Stimulated activated CD8-positive, alpha-beta memory T cell treated with anti-CD3 and anti-CD28 coated beads, Interleukin-15, amount 100 ng/mL, for 4 hours (primary cell): ENCODE measurements around the gene FIGN.

Source experiments
- DNase-seq, 2 donors: peaks; one replicate each; pipeline ENCODE4 v3.0.0-alpha.2; 2020; ENCODE audit warnings: low read depth in 2 of 2

The FIGN gene

DNA sequence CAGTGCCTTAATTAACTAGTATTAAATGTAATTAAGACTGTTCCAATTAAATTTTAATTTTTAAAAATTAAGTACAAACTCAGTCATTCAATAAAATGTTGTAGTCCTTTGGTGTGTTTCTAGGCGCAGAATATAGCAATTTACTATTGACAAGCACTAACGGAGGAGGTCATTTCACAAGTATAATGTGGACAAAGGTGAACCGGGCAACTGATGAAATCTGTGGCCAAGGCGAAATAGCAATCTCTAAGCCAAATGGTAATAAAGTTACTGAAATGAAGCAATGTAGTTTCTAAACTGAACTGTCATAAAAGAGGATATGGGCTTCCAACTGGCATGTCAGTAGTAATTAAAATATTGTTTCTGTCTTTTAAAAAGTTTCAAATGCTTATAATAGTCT is 27.5 kb downstream of the FIGN start:
- no peak for DNase-seq

- no peak for DNase-seq
Measured at GRCh38 chr2:163703386-163703785, 32.4 kb downstream of the FIGN start.

DNA sequence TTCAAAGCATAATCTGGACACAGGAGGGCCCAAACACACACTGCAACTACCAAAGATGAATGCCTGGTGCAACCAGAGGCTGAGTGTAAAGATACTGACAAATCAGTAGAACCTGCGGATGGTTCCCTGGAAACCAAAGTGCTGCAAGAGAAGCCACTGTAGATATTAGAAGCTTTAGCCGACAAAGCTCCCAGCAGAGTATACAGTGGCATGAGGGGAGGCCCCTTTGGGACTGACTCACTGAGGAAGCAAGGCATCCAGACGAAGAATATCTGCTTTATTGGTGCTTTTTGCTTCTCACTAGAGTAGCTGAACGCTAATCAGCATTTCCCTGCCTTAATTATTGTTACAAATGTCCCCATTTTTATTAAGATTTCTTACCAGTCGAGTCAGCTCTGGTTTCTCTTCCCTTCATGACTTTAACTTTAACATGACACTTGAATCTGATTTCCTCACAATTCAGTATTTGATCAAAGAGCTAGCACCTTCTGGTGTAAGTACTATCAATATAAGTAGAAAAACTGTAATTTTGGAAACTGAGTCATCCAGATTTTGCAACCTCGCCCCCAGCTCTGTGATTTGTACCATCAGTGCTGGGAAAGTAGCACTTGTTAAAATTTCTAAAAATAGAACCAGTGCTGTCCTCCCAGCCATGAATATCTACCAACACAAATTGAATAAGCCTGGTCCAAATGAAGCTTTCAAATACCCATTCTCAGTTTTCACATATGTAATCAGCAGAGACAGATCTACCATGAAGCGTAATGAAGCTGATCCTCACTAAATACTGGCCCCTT is 34.2 kb downstream of the FIGN start:
- DNase-seq, result no peak

DNA sequence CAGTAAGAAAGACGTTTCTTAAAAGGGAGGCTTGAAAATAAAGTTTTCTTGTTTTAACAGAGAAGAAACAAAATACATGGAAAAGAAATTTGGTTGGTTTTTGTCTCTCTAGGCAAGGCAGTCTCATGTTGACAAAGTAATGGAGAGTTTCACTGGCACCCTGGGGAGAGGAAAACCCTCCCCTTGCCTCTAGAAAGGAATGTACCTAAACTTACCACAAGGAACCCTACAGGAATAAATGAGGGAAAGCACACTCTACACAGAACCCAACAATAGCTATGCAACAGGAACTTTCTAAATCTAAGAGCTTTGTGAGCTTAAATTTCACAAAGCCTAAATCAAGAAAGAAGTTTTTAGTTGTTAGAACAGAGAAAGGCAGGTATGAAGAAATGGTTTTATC is 37.0 kb downstream of the FIGN start:
- no peak for DNase-seq

GRCh38 chr2:163697846-163698637 is 37.8 kb downstream of the FIGN start:
- DNase-seq, result no peak

DNA sequence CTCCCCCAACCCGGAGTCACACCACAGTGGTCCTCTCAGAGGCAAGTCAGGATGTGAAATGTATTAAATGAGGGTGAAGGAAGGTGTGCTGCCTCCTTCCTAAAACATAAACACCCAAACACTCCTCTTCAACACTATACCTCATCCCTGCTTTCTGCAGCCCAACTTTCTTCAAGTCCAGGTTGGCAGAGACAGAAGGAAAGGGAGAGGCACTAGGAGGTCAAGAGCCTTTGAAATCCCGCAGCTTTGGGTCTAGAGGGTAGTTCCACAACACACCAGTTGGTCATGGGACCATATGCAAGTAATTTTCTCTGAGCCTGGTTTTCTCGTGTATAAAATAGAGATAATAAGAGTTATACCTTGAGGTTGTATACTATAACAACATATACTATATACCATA is 38.4 kb downstream of the FIGN start:
- no peak for DNase-seq

- DNase-seq, result no peak
Measured at GRCh38 chr2:163693484-163693883, 42.3 kb downstream of the FIGN start.

DNA sequence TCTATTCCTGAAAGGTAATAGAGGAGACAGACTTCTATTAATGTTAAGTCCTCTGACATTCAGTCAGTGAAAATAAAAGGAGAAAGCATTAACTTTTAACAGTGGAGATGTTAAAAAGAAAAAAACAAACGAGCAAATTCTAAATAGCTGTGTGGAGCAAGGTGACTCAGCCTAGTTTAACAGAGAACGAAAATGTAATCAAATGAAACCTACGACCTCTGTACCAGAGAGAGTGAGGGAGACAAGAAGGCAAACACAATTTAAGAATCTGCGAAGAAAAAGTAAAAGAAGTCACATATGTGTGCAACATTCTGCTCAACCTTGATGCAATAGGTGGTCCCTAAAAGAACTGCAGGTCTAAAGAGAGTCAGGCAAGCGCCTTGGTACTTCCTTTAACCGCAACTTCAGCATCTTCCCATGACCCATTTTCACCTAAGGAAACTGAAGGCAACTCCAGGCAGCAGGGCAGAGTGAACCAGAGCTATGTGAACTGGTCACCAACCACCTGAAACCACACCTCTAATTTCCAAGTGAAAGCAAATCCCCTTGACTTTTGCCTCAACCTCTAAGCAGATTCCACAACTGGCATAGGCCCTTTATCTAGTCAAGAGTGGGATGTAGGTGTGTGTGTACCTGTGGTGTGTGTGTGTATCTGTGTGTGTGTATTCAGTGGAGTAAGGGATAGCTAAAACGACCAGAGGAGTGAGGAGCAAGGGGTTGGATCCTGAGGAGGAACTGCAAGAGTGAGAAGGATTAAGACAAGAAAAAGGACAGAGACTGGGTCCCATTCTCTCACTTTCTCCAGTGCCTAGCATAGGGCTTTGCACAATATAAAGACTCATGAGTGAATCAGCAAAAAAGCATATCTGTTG is 43.0 kb downstream of the FIGN start:
- no peak for DNase-seq

DNA sequence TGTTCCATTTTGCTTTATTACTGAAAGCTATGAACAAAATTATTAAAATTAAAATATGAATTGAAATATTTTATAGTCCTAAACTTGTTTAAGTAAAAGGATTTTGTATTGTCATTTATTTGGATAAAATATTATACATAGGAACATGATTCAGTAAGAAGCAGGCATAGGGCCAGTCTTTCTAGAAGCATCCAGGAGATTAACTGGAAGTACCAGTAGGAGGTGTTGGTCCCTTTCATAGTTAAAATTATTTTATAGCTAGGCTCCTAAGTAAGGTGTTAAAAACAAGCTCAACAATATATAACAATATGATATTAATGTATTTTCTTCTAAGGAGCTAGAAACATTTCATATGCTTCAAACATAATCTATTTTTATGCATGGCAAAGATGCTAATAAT is 43.7 kb downstream of the FIGN start:
- DNase-seq, result no peak

DNA sequence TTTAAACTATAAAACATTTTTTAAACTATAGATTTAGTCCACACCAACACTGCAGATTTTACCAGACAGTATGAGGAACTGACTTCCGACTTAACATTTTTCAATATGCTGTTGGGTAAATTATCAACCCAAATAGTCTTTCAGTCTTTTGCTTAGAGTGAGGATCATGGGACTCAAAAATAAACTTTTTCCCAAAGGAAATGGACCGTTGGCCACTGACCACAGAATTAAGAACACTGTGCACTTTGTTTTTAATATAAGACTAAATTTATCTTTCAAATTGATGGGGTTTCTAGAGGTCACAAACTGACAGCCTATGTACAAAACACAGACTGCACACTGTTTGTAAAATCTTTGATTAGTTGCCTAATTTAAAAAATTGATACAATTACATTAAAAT is 44.9 kb downstream of the FIGN start:
- DNase-seq, result no peak

DNA sequence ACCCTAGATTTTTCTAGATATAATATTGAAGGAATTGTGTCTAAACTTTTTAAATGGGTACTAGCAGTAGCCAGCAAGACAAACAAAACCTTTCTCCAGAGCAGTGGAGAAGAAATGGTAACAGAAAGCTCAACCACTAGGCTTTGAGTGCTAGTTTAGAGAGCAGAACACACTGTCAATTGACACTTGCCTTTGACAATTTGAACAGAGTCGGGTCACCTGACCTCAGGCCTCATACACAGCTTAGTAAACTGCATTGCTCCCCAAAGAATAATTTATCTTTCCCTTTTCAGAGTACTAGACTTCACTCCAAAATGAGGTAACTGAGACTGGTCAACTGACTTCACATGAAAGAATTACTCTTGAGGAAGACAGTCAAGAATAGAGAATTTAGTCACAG is 48.6 kb downstream of the FIGN start:
- DNase-seq, result no peak

DNA sequence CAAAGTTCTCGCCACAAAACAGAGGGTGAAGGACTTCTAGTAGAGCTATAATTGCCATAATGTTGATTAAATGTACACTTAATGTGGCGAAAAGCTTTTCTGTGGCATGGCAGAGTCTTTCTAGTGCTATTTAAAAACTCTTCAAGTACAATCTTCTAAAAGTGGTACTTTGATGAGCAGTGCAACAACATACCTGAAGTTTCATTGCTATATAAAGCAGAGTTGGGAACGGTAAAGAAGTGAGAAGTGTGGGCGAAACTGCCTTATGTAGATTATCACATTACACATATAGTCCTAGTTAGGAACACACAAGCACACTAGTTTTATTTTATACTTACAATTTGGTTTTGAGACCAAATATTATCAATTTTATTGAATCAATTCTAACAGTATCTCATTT is 49.5 kb downstream of the FIGN start:
- no peak for DNase-seq

DNA sequence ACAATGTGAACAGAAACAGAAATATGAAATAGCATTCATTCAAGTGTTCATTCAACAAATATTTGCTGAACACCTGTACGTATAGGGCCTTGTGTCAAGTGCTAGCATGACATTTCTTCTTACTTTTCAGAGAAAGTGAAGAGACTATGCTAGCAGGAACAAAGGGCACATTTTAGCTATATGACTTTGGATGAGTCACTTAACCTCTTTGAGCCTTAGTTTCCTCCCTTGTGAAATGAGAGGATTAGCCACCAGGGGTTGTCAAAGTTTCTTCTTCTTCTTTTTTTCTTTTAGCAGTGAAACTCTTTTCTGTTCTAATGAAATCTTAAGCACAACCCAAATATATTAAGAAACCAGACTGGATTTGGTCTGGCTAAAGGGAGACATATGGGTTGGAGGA is 53.1 kb downstream of the FIGN start:
- no peak for DNase-seq

DNA sequence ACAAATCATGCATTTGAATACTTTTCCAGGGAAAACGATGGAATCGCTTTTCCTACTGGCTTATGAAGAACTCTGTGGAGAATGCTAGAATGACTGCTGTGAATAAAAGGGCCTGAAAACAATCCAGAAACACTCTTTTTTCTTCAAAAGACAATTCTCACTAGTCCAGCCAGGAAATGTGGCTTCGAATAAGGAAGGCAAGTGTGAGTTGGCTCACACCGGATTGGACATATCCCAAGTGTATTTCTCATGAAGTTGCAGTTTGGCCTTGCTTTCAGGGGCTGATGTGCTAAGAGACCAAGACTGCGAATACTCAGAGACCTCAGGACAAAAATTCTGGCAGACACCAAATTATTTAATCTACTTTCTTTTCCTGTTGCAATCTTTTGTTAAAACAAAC is 54.1 kb downstream of the FIGN start:
- no peak for DNase-seq

DNA sequence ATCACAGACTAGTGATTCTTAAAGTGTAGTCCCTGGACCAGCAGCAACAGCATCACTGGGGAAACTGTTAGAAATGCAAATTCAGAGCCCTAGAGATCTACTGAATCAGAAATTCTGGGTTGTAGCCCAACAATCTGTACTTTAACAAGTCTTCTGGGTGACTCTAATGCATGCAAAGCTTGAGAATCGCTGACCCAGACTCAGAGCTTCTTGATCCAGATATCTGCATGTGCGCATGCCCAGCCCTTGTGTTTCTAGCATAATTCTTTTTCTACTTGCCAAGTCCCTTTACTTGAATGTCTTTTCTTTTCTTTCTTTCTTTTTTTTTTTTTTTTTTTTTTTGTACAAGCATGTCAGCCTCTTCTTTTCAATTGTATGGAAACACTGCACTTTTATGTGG is 60.4 kb downstream of the FIGN start:
- no peak for DNase-seq

DNA sequence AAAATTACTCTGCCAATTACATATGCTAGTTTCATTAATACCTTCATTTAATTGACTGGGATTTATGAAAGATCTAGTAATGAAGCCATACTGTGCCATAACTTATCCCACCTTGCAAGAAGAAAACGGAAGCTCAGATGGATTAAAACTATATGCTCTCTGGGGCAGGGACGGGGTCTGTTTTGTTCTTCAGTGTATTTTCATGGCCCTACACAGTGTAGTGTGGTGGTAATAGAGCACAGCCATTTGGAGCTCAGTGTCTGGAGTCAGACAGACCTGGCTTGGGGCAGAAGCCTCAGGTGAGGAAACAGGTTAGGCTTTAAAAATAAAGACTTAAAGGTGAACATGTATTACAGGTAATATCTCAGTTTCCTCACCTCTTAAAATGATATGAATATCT is 62.3 kb downstream of the FIGN start:
- DNase-seq, result no peak

DNA sequence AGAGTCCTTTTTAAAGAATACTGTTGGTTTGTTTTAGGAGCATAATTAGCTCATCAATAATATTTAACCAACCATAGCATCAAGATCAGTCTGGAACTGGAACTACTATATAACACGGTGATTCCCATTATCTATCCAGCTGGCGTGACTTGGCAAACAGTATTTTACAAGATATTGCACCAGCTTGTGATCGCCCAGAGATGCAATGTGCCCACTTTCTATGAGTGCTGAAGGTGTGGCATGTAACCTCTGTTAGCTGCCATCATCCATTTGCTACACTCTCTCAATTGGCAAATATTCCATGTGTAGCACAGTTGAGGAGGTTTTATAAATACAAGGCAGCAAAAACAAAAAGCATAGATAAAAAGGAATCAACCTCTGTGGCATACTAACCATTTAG is 64.9 kb downstream of the FIGN start:
- DNase-seq, result no peak

DNA sequence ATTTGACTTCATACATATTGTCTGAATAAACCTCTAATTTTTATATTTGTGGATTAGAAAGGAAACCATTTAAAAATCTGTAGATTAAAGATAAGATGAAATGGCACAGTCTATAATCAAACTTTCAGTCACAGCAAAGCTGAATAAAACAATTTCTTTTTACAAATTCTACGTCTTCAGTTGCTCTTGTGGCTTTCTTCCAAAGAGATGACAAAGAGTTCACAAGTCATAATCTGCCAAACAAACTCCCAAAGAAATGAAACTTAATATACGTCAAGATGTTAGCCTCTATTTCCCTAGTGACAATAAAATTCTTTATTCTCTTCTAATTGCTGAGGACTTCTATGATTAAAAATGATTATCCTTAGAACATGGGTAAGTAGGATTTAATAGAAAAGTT is 66.3 kb downstream of the FIGN start:
- DNase-seq, result no peak

- DNase-seq, result no peak
Measured at GRCh38 chr2:163667064-163667887, 68.5 kb downstream of the FIGN start.

DNA sequence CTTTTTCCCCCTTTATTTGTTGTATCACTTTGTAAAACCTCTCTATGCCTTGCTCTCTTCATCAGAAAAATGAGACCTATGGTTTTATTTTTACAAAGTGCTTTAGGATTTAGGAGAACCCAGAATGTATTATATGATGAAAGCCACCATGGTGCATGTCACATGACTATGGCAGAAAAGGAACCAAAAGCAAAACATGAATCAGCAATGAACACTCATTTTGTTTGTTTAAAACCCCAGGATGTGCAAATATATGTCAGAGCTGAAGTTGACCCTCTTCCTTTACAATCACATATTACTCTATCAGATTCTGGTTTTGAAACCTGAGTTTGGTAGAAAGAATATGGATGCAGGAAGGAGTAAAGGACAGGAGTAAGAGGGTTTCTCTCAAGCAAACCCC is 70.0 kb downstream of the FIGN start:
- no peak for DNase-seq

GRCh38 chr2:163665051-163665450 is 70.8 kb downstream of the FIGN start:
- DNase-seq, result no peak

- DNase-seq, result no peak
Measured at GRCh38 chr2:163664610-163665009, 71.2 kb downstream of the FIGN start.
